SJCRH30 (cell line): ENCODE measurements around the gene LIPE. TPM values are rescaled to one million over a fixed set of nuclear protein-coding genes. Genes with fewer than 3 reads are reported as not detected.
A peak's percentile ranks its signal among the peaks of the same experiment; 100 is the strongest.

Experiments
- DNase-seq, 2 experiments: peaks; one replicate each; pipeline ENCODE4 v3.0.0-alpha.2; 2015 to 2020
- H3K27ac ChIP-seq: fragments of 250-450 bp; sonication (Bioruptor Pico); 2 replicates; pipeline ENCODE4 v1.5.1; 2020; ENCODE audit warnings: mild to moderate bottlenecking, moderate library complexity
- H3K27me3 ChIP-seq: fragments of 250-450 bp; sonication (Bioruptor Pico); 2 replicates; pipeline ENCODE4 v1.5.1; 2020; ENCODE audit warnings: mild to moderate bottlenecking, moderate library complexity
- H3K36me3 ChIP-seq: fragments of 250-450 bp; sonication (Bioruptor Pico); 2 replicates; pipeline ENCODE4 v1.5.1; 2020; ENCODE audit warnings: mild to moderate bottlenecking, moderate library complexity
- H3K4me1 ChIP-seq: fragments of 250-450 bp; sonication (Bioruptor Pico); 2 replicates; pipeline ENCODE4 v1.5.1; 2020; ENCODE audit warnings: mild to moderate bottlenecking, moderate library complexity
- H3K4me3 ChIP-seq: fragments of 250-450 bp; sonication (Bioruptor Pico); 2 replicates; pipeline ENCODE4 v1.5.1; 2020; ENCODE audit warnings: mild to moderate bottlenecking, moderate library complexity
- H3K9me3 ChIP-seq: fragments of 250-450 bp; sonication (Bioruptor Pico); replicated peaks from 2 replicates; pipeline ENCODE4 v1.5.1; 2020; ENCODE audit warnings: mild to moderate bottlenecking, moderate library complexity
- total RNA-seq: library from RNA; depleted of rRNA; stranded (reverse); fragments of >200 nt; shearing (Covaris generic); gene quantifications from 2 replicates; pipeline ENCODE4 v1.2.3, GENCODE V29; 2014

LIPE gene
- total RNA-seq, 1 experiment from 2014 or later: not detected

DNA sequence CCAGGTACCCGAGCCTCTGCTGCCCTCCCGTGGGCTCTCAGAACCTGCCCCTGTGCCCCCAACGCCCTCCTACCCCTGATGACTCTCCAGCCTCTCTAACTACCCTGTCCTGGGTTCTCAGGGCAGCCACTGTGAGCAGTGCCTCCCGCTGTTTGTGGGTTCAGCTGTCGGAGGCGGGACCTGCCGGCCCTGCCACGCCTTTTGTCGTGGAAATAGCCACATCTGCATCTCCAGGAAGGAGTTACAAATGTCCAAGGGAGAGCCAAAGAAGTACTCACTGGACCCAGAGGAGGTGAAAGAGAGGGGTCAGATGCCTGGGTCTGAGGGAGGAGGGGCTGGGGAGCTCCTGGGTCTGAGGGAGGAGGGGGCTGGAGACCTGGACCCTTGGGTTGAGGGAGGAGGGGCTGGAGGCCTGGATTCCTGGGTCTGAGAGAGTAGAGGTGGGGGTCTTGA, 57.1 kb downstream of the LIPE start:
- peaks cover 4% of the 10 kb centered on the region; the same call in 1 of the 2 replicates for H3K4me1 ChIP-seq
- H3K27me3 ChIP-seq: no peaks in the 10 kb centered on the region
- no peak overlapping the region for H3K27ac ChIP-seq
- H3K9me3 ChIP-seq: no peaks in the 10 kb centered on the region
- H3K4me3 ChIP-seq: no peak overlapping the region
- H3K36me3 ChIP-seq: no peaks in the 10 kb centered on the region
- peak; percentile 59 to 66 for DNase-seq

DNA sequence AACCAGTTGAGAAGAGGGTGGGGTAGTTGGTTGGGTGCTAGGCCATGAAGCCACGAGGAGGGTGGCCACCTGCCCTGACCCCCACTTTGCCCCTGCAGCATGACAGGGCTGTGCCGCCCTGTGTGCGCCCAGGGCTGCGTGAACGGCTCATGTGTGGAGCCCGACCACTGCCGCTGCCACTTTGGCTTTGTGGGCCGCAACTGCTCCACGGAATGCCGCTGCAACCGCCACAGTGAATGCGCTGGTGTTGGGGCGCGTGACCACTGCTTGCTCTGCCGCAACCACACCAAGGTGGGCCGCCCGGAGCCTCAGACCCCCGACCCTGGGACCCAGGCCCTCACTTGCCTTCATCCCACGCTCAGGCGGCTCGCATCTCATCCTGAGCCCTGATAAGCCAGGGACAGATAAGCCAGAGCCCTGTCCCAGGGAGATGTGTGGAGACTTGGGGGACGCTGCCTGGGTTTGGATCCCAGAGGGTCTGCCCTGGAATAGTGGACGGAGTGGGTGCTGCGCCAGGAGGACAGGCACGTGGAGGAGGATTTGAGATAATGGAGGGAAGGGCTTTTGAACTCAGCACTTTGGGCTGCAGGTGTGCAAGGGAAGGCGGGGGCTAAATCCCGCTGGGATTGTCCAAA, 57.6 kb downstream of the LIPE start:
- H3K4me3 ChIP-seq: no peak overlapping the region
- no peak overlapping the region for H3K27ac ChIP-seq
- DNase-seq: no peak
- no peaks in the 10 kb centered on the region for H3K36me3 ChIP-seq
- H3K9me3 ChIP-seq: no peaks in the 10 kb centered on the region
- no peaks in the 10 kb centered on the region for H3K27me3 ChIP-seq
- H3K4me1 ChIP-seq: peaks cover 4% of the 10 kb centered on the region; the same call in 1 of the 2 replicates

DNA sequence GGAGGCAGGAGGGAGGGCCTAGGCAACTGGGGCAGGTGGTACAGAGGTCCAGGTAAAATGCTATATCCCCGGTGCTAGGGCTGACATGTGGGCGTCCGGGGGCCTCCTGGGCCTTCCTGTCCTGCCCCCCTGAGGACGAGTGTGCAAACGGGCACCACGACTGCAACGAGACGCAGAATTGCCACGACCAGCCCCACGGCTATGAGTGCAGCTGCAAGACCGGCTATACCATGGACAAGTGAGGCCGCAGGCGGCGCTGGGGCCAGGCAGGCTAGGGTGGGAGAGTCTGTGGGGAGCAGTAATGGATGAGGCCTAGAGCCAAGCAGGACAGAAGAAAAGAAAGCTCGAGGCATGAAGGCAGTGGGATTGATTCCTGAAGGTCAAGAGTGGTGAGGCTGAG, 58.4 kb downstream of the LIPE start:
- no peak for DNase-seq
- peaks cover 4% of the 10 kb centered on the region; the same call in 1 of the 2 replicates for H3K4me1 ChIP-seq
- H3K27ac ChIP-seq: no peak overlapping the region
- no peaks in the 10 kb centered on the region for H3K9me3 ChIP-seq
- H3K4me3 ChIP-seq: no peak overlapping the region
- no peaks in the 10 kb centered on the region; the same call in none of the 2 replicates for H3K36me3 ChIP-seq
- no peaks in the 10 kb centered on the region for H3K27me3 ChIP-seq

DNA sequence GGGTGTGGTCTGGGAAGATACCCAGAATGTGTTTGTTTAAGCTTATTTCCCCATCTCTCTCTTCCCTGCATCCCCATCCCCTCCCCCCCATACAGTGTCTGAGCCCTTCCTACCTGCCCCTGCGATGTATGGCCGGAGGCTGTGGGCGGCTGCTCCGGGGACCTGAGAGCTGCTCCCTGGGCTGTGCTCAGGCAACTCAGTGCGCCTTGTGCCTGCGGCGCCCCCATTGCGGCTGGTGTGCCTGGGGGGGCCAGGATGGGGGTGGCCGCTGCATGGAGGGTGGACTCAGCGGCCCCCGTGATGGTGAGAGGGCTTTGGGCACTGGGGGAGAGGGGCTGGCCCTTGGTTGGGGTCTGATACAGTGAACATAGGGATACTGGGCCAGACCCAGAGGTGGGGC, 58.8 kb downstream of the LIPE start:
- Histone ChIP-seq H3K4me1 (peaks cover 4% of the 10 kb centered on the region; the same call in 1 of the 2 replicates), H3K27me3 (no peaks in the 10 kb centered on the region), H3K9me3 (no peaks in the 10 kb centered on the region), H3K4me3 (no peak overlapping the region), H3K27ac (no peak overlapping the region), H3K36me3 (no peaks in the 10 kb centered on the region; the same call in none of the 2 replicates)
- DNase-seq: no peak

DNA sequence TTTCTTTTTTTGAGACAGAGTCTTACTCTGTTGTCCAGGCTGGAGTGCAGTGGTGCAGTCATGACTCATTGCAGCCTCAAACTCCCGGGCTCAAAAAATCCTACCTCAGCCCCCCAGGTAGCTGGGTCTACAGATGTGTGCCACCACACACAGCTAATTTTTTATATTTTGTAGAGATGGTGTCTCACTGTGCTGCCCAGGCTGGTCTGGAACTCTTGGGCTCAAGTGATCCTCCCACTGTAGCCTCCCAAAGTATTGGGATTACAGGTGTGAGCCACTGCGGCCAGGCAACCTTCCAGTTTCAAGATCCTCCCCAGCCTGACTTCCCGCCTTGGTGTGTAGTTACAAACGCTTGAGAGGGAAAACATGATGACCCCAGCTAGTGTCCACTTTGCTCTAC, 59.3 kb downstream of the LIPE start:
- Histone ChIP-seq H3K36me3 (no peaks in the 10 kb centered on the region; the same call in none of the 2 replicates), H3K9me3 (no peaks in the 10 kb centered on the region), H3K27ac (no peak overlapping the region), H3K4me3 (no peak overlapping the region), H3K4me1 (peaks cover 4% of the 10 kb centered on the region; the same call in 1 of the 2 replicates), H3K27me3 (no peaks in the 10 kb centered on the region)
- DNase-seq: no peak

DNA sequence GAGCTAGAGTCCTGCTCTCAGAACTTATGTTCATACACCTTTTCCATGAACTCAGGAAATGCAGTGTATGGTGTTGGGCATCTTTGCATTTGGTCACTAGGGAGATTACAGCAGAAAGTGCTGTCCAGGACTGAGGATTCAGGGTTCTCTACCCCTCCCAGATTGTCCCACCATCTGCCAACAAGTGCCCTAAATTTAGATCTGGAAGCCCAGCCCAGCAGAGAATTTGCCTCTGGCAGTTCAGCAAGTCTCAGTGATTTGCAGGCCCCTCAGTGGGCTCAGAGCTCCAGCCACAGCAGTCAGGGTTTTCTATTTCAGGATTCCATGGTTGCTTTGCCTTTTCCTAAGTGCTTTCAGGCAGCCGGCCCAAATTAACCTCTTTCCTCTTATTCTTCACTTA, 60.5 kb downstream of the LIPE start:
- no peak for DNase-seq

DNA sequence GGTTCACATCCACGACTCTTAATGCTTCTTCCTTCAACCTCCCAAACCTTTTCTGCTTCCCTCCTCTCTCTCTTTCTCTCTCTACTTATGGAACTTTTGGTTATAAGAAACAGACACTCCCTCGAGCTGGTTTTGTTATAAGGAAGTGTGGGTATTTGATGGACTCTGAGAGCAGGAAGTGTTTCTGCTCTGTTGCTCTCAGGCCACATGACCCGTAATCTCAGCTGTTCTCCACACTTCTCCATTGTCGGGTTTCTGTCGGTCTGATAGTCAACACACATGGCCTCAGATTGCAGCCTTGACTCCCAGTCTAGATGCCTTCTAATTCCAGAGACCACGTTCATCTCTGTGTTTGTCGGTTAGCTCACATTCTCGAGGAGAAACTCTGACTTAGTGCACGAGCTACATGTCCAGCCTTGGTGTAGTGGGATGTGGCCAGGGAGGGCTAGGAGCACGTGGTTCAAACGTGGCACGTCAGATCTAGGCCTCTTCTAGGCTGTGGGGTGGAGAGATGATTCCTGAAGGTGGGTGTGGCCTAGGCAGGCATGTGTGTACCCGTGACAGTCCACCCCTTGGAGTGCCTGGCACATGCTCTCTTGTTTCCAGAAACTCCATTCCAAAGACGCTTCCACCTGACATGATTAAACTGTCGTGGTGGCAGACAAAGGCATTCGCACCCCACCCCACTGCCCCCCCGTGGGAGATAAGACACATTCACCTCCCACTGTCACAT, 63.4 kb downstream of the LIPE start:
- DNase-seq: no peak
- Histone ChIP-seq H3K27ac (no peak overlapping the region), H3K4me3 (no peak overlapping the region), H3K36me3 (no peaks in the 10 kb centered on the region; the same call in none of the 2 replicates), H3K27me3 (no peaks in the 10 kb centered on the region), H3K9me3 (no peaks in the 10 kb centered on the region), H3K4me1 (no peaks in the 10 kb centered on the region)

More for the DNA sequence above, 60.5 kb downstream of the LIPE start:
- H3K4me3 ChIP-seq: no peak overlapping the region
- no peaks in the 10 kb centered on the region for H3K27me3 ChIP-seq
- H3K36me3 ChIP-seq: no peaks in the 10 kb centered on the region; the same call in none of the 2 replicates
- H3K27ac ChIP-seq: no peak overlapping the region
- H3K9me3 ChIP-seq: no peaks in the 10 kb centered on the region
- H3K4me1 ChIP-seq: peaks cover 4% of the 10 kb centered on the region; the same call in 1 of the 2 replicates

DNA sequence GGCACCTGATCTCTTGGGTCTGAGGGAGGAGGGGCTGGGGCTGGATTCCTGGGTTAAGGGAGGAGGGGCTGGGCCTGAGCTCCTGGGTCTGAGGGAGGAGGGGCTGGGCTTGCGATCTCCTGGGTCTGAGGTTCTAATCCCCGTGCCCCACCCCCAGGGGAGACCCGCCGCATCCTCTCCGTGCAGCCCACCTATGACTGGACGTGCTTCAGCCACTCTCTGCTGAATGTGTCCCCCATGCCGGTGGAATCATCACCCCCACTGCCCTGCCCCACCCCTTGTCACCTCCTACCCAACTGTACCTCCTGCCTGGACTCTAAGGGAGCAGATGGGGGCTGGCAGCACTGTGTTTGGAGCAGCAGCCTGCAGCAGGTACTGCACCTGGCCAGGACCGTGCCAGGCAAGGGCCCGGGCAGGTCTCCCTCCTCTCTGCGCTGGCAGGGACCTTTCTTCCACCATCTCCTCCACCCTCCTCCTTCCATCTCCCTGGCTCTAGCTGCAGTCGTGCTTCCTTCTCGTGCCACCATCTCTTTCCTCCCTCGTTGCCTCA, 64.2 kb downstream of the LIPE start:
- no peak overlapping the region for H3K27ac ChIP-seq
- no peak for DNase-seq
- no peaks in the 10 kb centered on the region for H3K27me3 ChIP-seq
- H3K36me3 ChIP-seq: no peaks in the 10 kb centered on the region; the same call in none of the 2 replicates
- no peaks in the 10 kb centered on the region for H3K4me1 ChIP-seq
- H3K4me3 ChIP-seq: no peak overlapping the region
- H3K9me3 ChIP-seq: no peaks in the 10 kb centered on the region

DNA sequence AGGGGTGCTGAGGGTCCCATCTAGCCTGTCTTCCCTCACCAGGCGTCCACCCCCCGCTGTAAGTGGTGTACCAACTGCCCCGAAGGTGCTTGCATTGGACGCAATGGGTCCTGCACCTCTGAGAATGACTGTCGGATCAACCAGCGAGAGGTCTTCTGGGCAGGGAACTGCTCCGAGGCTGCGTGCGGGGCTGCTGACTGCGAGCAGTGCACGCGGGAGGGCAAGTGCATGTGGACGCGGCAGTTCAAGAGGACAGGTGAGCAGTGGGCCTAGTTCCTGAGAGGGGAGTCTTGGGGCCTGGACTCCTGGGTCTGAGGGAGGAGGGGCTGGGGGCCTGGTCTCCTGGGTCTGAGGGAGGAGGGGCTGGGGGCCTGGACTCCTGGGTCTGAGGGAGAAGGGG, 64.8 kb downstream of the LIPE start:
- no peak for DNase-seq
- no peaks in the 10 kb centered on the region; the same call in none of the 2 replicates for H3K36me3 ChIP-seq
- no peaks in the 10 kb centered on the region for H3K27me3 ChIP-seq
- H3K4me1 ChIP-seq: no peaks in the 10 kb centered on the region
- no peak overlapping the region for H3K4me3 ChIP-seq
- no peak overlapping the region for H3K27ac ChIP-seq
- no peaks in the 10 kb centered on the region for H3K9me3 ChIP-seq

DNA sequence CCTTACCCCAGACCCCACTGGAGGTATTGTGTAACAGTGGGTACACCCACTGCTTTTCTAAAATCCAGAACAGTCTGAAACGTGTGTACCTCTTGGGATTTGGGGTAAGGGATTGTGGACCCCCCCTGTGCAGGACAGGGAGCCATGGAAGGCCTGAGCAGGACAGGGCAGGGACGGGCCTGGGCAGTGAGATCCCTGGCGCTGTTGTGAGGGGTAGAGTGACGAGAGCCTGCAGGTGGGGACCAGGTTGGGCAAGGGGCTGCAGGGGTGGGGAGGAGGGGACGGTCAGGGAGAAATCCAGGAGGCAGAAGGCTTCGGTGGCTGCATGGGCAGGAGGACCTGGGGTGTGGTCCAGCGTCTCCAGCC, 65.7 kb downstream of the LIPE start:
- Histone ChIP-seq H3K4me3 (no peak overlapping the region), H3K4me1 (no peaks in the 10 kb centered on the region), H3K9me3 (no peaks in the 10 kb centered on the region), H3K36me3 (no peaks in the 10 kb centered on the region; the same call in none of the 2 replicates), H3K27me3 (no peaks in the 10 kb centered on the region), H3K27ac (no peak overlapping the region)
- no peak for DNase-seq

DNA sequence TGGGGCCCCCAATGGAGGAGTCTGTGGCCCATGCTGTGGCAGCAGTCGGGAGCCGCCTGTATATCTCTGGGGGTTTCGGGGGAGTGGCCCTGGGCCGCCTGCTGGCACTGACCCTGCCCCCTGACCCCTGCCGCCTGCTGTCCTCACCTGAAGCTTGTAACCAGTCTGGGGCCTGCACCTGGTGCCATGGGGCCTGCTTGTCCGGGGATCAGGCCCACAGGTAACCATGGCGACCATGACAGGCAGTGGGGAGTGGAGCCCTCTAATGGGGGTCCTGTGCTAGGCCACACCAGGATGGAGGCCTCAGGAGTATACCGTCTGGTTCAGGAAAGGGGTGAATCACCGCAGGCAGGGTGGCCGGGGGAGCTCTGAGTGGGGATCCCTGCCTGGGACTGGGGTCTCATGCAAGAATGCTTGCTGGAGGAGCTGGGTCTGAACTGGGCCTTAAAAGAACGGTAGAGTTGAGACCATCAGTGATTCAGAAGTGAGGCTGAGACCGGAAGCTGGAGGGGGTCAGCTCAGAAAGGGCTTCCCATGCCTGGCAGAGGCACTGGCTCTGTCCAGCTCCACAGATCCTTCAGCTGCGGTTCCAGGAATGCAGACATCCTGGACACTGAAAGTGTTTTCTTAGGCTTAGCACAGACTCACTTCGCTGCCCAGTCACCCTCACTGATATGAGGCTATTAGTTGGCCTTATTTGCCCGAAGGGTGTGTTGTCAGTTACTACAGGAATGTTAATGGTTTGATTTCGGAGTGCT, 66.2 kb downstream of the LIPE start:
- H3K4me3 ChIP-seq: no peak overlapping the region
- no peaks in the 10 kb centered on the region for H3K4me1 ChIP-seq
- no peaks in the 10 kb centered on the region for H3K9me3 ChIP-seq
- no peak for DNase-seq
- H3K36me3 ChIP-seq: no peaks in the 10 kb centered on the region; the same call in none of the 2 replicates
- H3K27ac ChIP-seq: no peak overlapping the region
- H3K27me3 ChIP-seq: no peaks in the 10 kb centered on the region

DNA sequence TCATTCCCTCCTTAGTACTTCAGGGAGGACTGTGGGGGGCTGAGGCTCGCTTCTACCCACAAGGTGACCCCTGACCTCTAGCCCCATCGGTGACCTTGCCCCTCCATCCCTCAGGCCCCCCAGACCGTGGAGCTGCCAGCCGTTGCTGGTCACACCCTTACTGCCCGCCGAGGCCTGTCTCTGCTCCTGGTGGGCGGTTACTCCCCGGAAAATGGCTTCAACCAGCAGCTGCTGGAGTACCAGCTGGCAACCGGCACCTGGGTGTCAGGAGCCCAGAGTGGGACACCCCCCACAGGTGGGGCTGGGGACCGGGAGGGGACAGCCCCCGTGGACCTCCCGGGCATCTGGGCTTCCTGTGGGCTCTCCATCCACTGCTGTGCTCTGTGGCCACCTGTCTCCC, 69.9 kb downstream of the LIPE start:
- H3K4me3 ChIP-seq: no peak overlapping the region
- no peak overlapping the region for H3K27ac ChIP-seq
- H3K9me3 ChIP-seq: no peaks in the 10 kb centered on the region
- no peak for DNase-seq
- H3K4me1 ChIP-seq: no peaks in the 10 kb centered on the region
- H3K36me3 ChIP-seq: no peaks in the 10 kb centered on the region
- H3K27me3 ChIP-seq: no peaks in the 10 kb centered on the region

DNA sequence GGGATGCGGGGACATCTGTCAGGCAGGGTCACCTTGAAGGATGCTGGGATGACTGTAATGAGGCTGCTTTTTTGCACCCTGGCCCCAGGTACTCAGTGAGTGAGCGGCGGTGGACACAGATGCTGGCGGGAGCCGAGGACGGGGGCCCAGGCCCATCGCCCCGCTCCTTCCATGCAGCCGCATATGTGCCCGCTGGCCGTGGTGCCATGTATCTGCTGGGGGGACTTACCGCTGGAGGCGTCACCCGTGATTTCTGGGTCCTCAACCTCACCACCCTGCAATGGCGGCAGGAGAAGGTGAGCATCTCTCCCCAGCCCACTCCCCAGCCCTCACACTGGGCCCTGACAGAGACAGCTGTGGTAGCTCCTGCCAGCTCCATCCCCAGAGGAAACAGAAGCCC, 70.5 kb downstream of the LIPE start:
- Histone ChIP-seq H3K4me3 (no peak overlapping the region), H3K27me3 (no peaks in the 10 kb centered on the region), H3K4me1 (no peaks in the 10 kb centered on the region), H3K9me3 (no peaks in the 10 kb centered on the region), H3K27ac (no peak overlapping the region), H3K36me3 (no peaks in the 10 kb centered on the region)
- no peak for DNase-seq

DNA sequence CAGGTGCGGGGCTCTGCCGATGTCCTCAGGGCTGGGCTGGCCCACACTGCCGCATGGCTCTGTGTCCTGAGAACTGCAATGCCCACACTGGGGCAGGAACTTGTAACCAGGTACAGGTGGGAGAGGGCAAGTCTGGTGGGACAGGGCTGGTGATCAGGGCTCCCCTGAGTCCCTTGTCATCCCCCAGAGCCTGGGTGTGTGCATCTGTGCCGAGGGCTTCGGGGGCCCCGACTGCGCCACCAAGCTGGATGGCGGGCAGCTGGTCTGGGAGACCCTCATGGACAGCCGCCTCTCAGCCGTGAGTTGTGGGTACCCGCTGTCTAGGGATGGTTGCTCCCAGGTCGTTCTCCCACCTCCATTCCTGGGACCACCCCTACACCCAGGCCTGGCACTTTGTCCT, 71.3 kb downstream of the LIPE start:
- no peaks in the 10 kb centered on the region for H3K36me3 ChIP-seq
- H3K4me1 ChIP-seq: no peaks in the 10 kb centered on the region
- no peak overlapping the region for H3K27ac ChIP-seq
- no peak overlapping the region for H3K4me3 ChIP-seq
- DNase-seq: no peak
- no peaks in the 10 kb centered on the region for H3K27me3 ChIP-seq
- H3K9me3 ChIP-seq: no peaks in the 10 kb centered on the region
